Activated naive CD8-positive, alpha-beta T cell treated with anti-CD3 and anti-CD28 coated beads, Interleukin-2, amount 10 ng/mL, durations not matched to agents 7 days and 5 days (primary cell): ENCODE measurements around the gene SCAPER. TPM values are rescaled to one million over a fixed set of nuclear protein-coding genes. Genes with fewer than 3 reads are reported as not detected.

Experiments used
- ATAC-seq: fragments of 150-1000 bp; cut with Tn5 transposase; one replicate; pipeline ENCODE4 v1.10.0; 2021; ENCODE audit warnings: low read depth, moderate library complexity
- POLR2A ChIA-PET: fragments of 350-600 bp; sonication (Branson Sonifier 250); formaldehyde crosslinking; loops from one replicate; lab custom pipeline; 2021; ENCODE audit warnings: antibody characterized with exemption; lab: Charles Lee
- DNase-seq: peaks from one replicate; pipeline ENCODE4 v3.0.0; 2021
- H3K27ac Mint-ChIP-seq: one replicate; pipeline ENCODE4 v1.8.0; 2022; ENCODE audit warnings: mild to moderate bottlenecking, mixed read lengths
- H3K27me3 Mint-ChIP-seq: one replicate; pipeline ENCODE4 v1.8.0; 2022; ENCODE audit warnings: mild to moderate bottlenecking, moderate library complexity, mixed read lengths
- H3K36me3 Mint-ChIP-seq: one replicate; pipeline ENCODE4 v1.8.0; 2021; ENCODE audit warnings: mild to moderate bottlenecking, mixed read lengths
- H3K4me1 Mint-ChIP-seq: one replicate; pipeline ENCODE4 v1.8.0; 2021; ENCODE audit warnings: mixed read lengths
- H3K4me3 Mint-ChIP-seq: one replicate; pipeline ENCODE4 v1.8.0; 2022; ENCODE audit warnings: mild to moderate bottlenecking, moderate library complexity, mixed read lengths
- H3K9me3 Mint-ChIP-seq: one replicate; pipeline ENCODE4 v1.8.0; 2021; ENCODE audit warnings: mixed read lengths
- total RNA-seq, 2 experiments: library from RNA; stranded (reverse); gene quantifications; one replicate each; pipeline ENCODE4 v1.2.3, GENCODE V29; 2021

SCAPER gene
- total RNA-seq, 2 experiments from 2014 or later: 38.0 to 44.8 TPM

- H3K4me1 Mint-ChIP-seq: peaks cover 14% of the 10 kb centered on the region
- H3K27ac Mint-ChIP-seq: no peak overlapping the region
- ATAC-seq: no peak
- peaks cover 71% of the 10 kb centered on the region for H3K27me3 Mint-ChIP-seq
- DNase-seq: peak; percentile 56
- POLR2A ChIA-PET: interaction anchor here (1.5 kb wide), 1 partner anchor 35 kb away, joined by 3 read pairs; the partner anchor contains the start of gene ETFA
- peaks cover 11% of the 10 kb centered on the region for H3K36me3 Mint-ChIP-seq
- peak overlapping the region; percentile 56 for H3K4me3 Mint-ChIP-seq
- no peaks in the 10 kb centered on the region for H3K9me3 Mint-ChIP-seq
Measured at GRCh38 chr15:76345880-76346668, 559.1 kb downstream of the SCAPER start.

GRCh38 chr15:76345583-76345879 lies 559.6 kb downstream of the SCAPER start:
- POLR2A ChIA-PET: interaction anchor here (0.9 to 1.5 kb wide), 2 partner anchors 9 to 34 kb away, joined by 3 read pairs; partner anchors contain the start of genes ETFA and ISL2
- no peak overlapping the region for H3K27ac Mint-ChIP-seq

DNA sequence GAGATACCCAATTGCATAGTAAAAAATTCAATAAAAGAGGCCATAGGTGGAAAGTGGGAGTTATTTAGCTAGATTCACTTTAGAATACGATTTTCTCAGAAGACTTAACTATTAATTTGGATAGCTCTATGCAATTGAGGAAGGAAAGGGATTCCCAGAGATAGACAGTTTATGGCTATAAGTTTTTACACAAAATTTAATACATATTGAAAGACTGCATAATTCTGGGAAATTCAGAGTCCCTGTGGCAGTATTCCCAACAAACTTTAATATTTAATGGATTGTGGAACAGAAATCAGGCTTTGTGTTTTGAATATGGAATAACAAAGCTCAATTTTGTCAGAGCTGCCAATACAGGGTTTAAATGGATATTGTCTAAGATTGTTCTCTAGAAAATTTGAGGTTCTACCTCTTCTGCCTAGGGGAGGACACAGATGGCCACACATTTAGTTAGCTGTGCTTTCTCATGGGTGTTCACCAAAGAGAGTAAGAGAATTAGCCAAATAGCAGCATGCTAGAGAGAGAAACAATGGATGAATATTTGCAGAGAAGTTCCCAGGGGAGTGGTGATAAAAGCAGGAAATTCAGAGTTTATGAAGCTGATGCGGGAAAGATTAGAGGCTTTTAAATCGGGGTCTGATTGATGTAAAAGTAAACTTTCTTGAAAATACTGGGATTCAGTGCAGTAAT lies 560.1 kb downstream of the SCAPER start:
- Mint-ChIP-seq H3K4me1 (peaks cover 18% of the 10 kb centered on the region), H3K27ac (no peak overlapping the region), H3K4me3 (peak overlapping the region; percentile 56), H3K9me3 (no peaks in the 10 kb centered on the region), H3K36me3 (peaks cover 9% of the 10 kb centered on the region), H3K27me3 (peaks cover 78% of the 10 kb centered on the region)
- POLR2A ChIA-PET: interaction anchor here (0.9 to 1.5 kb wide), 2 partner anchors 9 to 34 kb away, joined by 3 read pairs; partner anchors contain the start of genes ETFA and ISL2
- ATAC-seq (no peak), DNase-seq (no peak)

More at GRCh38 chr15:76345583-76345879, 559.6 kb downstream of the SCAPER start:
- H3K36me3 Mint-ChIP-seq: peaks cover 9% of the 10 kb centered on the region
- DNase-seq (no peak), ATAC-seq (no peak)
- no peaks in the 10 kb centered on the region for H3K9me3 Mint-ChIP-seq
- H3K4me1 Mint-ChIP-seq: peaks cover 17% of the 10 kb centered on the region
- peak overlapping the region; percentile 56 for H3K4me3 Mint-ChIP-seq
- H3K27me3 Mint-ChIP-seq: peaks cover 74% of the 10 kb centered on the region

GRCh38 chr15:76343313-76343996 lies 561.7 kb downstream of the SCAPER start:
- ATAC-seq: no peak
- H3K27me3 Mint-ChIP-seq: peaks cover 83% of the 10 kb centered on the region
- peaks cover 10% of the 10 kb centered on the region for H3K36me3 Mint-ChIP-seq
- H3K9me3 Mint-ChIP-seq: no peaks in the 10 kb centered on the region
- POLR2A ChIA-PET: no interaction called here
- H3K4me3 Mint-ChIP-seq: no peak overlapping the region
- H3K4me1 Mint-ChIP-seq: peaks cover 30% of the 10 kb centered on the region
- DNase-seq: no peak
- no peak overlapping the region for H3K27ac Mint-ChIP-seq

- no peak overlapping the region for H3K27ac Mint-ChIP-seq
- H3K9me3 Mint-ChIP-seq: no peaks in the 10 kb centered on the region
- H3K4me3 Mint-ChIP-seq: peak overlapping the region; percentile 51
- peaks cover 32% of the 10 kb centered on the region for H3K4me1 Mint-ChIP-seq
- peak; percentile 54 for DNase-seq
- H3K36me3 Mint-ChIP-seq: peaks cover 2% of the 10 kb centered on the region
- H3K27me3 Mint-ChIP-seq: peaks cover 77% of the 10 kb centered on the region
- POLR2A ChIA-PET: no interaction called here
- ATAC-seq: no peak
Measured at GRCh38 chr15:76342382-76343201, 562.5 kb downstream of the SCAPER start.

GRCh38 chr15:76342058-76342381 lies 563.1 kb downstream of the SCAPER start:
- Mint-ChIP-seq H3K4me1 (peaks cover 38% of the 10 kb centered on the region), H3K27ac (no peak overlapping the region), H3K36me3 (peaks cover 2% of the 10 kb centered on the region), H3K9me3 (no peaks in the 10 kb centered on the region), H3K4me3 (peak overlapping the region; percentile 51), H3K27me3 (peaks cover 80% of the 10 kb centered on the region)
- POLR2A ChIA-PET: interaction anchor here (0.9 kb wide), 1 partner anchor 30 kb away, joined by 3 read pairs; the partner anchor contains the start of gene ETFA
- ATAC-seq (no peak), DNase-seq (peak; percentile 46)

DNA sequence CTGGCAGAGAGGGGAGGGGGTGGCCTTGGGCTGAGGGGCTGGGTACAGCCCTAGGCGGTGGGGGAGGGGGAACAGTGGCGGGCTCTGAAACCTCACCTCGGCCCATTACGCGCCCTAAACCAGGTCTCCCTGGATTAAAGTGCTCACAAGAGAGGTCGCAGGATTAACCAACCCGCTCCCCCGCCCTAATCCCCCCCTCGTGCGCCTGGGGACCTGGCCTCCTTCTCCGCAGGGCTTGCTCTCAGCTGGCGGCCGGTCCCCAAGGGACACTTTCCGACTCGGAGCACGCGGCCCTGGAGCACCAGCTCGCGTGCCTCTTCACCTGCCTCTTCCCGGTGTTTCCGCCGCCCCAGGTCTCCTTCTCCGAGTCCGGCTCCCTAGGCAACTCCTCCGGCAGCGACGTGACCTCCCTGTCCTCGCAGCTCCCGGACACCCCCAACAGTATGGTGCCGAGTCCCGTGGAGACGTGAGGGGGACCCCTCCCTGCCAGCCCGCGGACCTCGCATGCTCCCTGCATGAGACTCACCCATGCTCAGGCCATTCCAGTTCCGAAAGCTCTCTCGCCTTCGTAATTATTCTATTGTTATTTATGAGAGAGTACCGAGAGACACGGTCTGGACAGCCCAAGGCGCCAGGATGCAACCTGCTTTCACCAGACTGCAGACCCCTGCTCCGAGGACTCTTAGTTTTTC lies 563.6 kb downstream of the SCAPER start:
- ATAC-seq: no peak

GRCh38 chr15:76340803-76341365 lies 564.3 kb downstream of the SCAPER start:
- no peak overlapping the region for H3K27ac Mint-ChIP-seq

More for the DNA sequence above, 563.6 kb downstream of the SCAPER start:
- Mint-ChIP-seq H3K27ac (no peak overlapping the region), H3K27me3 (peaks cover 82% of the 10 kb centered on the region), H3K36me3 (peaks cover 2% of the 10 kb centered on the region), H3K4me3 (peak overlapping the region; percentile 51), H3K4me1 (peaks cover 43% of the 10 kb centered on the region), H3K9me3 (no peaks in the 10 kb centered on the region)
- peak; percentile 55 for DNase-seq
- POLR2A ChIA-PET: interaction anchor here (0.9 kb wide), 1 partner anchor 30 kb away, joined by 3 read pairs; the partner anchor contains the start of gene ETFA

DNA sequence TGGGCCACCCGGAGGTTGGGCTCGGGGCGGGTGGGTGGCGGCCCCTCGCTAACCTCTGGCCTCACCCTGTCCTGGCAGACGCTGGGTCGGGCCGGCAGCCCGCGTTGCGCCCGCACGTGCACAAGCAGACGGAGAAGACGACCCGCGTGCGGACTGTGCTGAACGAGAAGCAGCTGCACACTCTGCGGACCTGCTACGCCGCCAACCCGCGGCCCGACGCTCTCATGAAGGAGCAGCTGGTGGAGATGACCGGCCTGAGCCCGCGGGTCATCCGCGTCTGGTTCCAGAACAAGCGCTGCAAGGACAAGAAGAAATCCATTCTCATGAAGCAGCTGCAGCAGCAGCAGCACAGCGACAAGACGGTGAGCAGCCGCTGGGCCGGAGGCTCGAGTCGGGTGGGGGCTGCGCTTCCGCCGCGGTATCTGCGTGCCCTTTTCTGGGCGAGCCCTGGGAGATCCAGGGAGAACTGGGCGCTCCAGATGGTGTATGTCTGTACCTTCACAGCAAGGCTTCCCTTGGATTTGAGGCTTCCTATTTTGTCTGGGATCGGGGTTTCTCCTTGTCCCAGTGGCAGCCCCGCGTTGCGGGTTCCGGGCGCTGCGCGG lies 564.8 kb downstream of the SCAPER start:
- H3K4me3 Mint-ChIP-seq: peak overlapping the region; percentile 85
- peaks cover 84% of the 10 kb centered on the region for H3K27me3 Mint-ChIP-seq
- POLR2A ChIA-PET: interaction anchor here (0.5 to 0.7 kb wide), 2 partner anchors 234 to 536 kb away, joined by 3 to 6 read pairs; no protein-coding TSS in a partner anchor
- H3K36me3 Mint-ChIP-seq: peaks cover 2% of the 10 kb centered on the region
- H3K4me1 Mint-ChIP-seq: peaks cover 46% of the 10 kb centered on the region
- no peak for ATAC-seq
- DNase-seq: peak; percentile 63
- no peak overlapping the region for H3K27ac Mint-ChIP-seq
- H3K9me3 Mint-ChIP-seq: no peaks in the 10 kb centered on the region

More at GRCh38 chr15:76340803-76341365, 564.3 kb downstream of the SCAPER start:
- DNase-seq (peak; percentile 62), ATAC-seq (peak; percentile 29)
- H3K4me3 Mint-ChIP-seq: peak overlapping the region; percentile 85
- no peaks in the 10 kb centered on the region for H3K9me3 Mint-ChIP-seq
- H3K4me1 Mint-ChIP-seq: peaks cover 45% of the 10 kb centered on the region
- H3K27me3 Mint-ChIP-seq: peaks cover 85% of the 10 kb centered on the region
- peaks cover 2% of the 10 kb centered on the region for H3K36me3 Mint-ChIP-seq
- POLR2A ChIA-PET: interaction anchor here (0.5 to 0.9 kb wide), 2 partner anchors 29 to 536 kb away, joined by 3 to 6 read pairs; partner anchors contain the start of gene ETFA

DNA sequence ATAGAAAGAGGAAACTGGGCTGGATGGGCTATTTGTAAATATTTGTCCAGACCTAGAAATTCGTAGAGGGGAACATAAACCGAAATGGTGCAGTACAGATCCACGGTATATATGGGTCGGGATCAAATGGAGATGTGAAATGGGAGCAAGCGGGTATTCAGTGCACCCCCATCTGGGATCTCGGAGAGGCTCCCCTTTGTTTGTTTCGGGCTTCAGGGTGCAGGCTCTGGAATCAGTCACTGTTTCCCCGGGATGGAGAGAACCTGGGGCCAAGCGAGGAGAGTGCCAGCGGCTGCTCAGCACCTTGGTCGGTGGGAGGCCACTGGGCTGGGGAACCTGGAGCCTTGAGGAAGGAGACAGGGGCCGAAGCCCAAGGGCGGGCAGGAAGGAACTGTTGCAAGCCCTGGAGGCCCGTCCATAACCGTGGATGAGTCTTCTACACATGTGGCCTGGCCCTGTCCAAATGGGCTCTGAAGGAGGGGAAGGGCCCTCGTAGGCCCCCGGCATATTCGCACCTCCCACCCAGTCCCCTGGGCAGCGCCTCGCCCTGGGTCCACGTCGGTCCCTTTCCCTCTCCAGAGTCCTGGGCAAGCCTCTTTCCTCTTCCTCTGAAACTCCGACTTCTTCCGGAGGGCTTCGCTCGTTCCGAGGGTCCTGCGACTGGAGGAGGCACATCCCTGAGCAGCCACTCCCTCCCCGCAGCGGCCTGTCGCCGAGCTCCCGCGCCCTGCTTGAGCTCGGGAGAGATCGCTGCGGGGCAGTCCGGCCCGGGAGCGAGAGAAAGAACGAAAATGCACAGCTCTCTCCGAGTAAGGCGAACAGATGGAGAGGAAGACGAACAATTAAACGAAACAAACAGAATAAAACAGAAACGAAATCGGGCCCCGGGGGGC lies 565.6 kb downstream of the SCAPER start:
- DNase-seq: peak; percentile 58
- ATAC-seq: no peak
- no peaks in the 10 kb centered on the region for H3K9me3 Mint-ChIP-seq
- no peak overlapping the region for H3K27ac Mint-ChIP-seq
- H3K27me3 Mint-ChIP-seq: peaks cover 85% of the 10 kb centered on the region
- peak overlapping the region; percentile 85 for H3K4me3 Mint-ChIP-seq
- H3K36me3 Mint-ChIP-seq: peaks cover 2% of the 10 kb centered on the region
- peaks cover 46% of the 10 kb centered on the region for H3K4me1 Mint-ChIP-seq
- POLR2A ChIA-PET: interaction anchor here (0.7 kb wide), 1 partner anchor 235 kb away, joined by 3 read pairs; no protein-coding TSS in a partner anchor
